Myometrial cell (primary cell): Measurements from ENCODE around the gene PIK3R3. TPM values are rescaled to one million over a fixed set of nuclear protein-coding genes. Genes with fewer than 3 reads are reported as not detected.

Experiments used
- total RNA-seq: library from RNA; depleted of rRNA; stranded (reverse); fragments of >200 nt; gene quantifications from 2 replicates; pipeline ENCODE4 v1.2.3, GENCODE V29; 2015

Gene PIK3R3
- total RNA-seq = 1.9 and 2.0 TPM in 2 replicates

DNA sequence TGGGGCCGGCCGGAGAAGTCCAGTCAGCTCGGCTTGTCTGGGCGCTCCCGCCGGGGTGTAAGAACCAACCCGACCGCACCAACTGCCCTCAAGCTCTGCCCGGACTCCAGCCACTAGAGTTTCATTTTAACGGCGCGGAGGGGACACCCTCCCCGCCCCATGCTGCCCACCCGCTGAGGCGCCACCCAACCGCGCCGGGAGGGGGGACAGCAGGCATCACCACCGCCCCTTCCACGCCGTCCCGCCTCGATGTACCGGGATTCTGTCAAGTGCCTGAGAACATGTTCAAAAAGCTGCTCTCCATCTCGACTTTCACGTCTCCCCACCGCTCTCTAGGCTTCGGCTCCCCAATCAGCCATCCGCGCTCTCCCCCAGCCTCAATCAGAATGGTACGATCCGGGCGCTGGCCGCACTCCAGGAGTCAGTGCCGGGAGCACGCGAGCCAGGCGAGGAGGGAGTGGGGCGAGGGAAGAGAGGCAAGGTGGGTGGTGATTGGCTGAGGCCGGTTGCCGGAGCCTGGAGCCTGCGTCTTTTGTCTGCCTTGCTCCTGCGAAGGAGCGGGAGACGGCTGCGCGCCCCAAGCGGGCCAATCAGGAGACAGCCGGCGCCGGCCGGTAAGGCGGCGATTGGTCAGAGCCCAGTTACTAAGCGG lies at the start of gene PIK3R3:
PIK3R3 (minus strand) TSS at position 101 of the 652 bp plus-strand sequence. CDS start 677 bp downstream, outside the sequence.

DNA sequence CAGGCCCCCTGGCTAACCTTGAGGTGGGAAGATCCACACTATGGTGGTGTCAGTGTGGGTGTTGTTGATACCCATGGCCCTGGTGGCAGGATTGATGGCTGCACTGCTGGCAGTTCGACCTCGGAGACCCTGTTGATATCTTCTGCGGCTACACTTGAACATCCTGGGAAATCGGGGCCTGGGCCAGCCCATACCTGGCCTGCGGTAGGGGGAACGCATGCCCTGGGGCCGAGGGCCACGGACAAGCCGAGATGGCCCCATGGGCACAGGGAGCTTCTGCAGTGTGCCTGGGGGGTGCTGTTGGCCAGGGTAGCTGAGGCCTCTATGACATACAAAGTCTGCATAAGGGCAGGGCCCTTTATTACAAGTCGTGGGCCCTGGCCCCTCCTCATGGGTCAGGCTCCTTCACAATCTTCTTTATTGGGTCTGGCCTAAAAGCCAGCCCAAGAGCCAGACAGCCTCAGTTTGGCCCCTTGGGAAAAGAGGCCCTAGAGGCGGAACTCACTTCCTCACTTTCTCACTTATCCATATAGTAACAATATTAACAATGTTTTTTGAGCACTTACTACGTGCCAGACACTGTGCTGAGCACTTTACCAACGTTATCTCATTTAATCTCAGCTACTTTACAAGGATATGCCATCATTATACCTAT lies 43.9 kb upstream of the PIK3R3 start, which contains the start of gene P3R3URF:
P3R3URF (minus strand) TSS at position 278 of the 655 bp plus-strand sequence; CDS start at position 261, 17 bp downstream.

DNA sequence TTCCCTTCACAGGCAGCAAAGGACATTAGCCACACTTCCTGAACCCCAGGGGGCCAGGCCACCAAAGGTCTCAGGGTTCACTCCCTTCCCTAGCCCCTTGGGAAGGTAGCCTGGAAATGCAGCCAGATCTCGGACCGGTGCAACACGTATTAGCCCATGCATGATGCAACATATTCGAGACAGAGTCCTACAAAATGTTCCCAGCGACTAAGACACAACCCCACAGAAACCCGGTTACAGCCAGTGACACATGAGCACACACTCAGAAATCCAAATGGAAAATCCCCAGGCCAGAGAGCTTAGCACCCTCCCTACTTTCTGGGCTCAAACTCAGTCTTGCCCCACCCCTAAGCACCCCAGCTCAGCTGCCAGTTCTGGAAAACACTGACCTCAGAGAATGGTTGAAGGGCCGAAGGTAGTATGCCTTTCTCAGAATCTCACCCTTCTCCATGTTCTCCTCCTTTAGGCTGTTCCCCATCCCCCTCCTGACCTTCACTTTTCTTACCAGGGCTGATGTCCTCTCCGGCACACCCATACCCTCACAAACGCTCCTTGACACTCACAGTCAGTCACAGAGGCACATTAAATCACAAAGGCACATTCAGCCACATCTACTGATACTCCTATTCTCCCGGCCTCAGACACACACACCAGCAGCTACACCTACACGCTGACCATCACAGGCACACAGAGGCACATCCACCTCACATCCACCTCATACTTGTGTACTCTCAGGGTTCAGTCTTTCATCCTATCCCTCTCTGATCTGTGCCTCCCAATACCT lies 42.2 kb upstream of the PIK3R3 start, which contains the start of gene TSPAN1:
TSPAN1 (plus strand) TSS at position 640 of the 784 bp plus-strand sequence. CDS start 6,021 bp downstream, outside the sequence.

Other genes starting within 250 kb of the PIK3R3 start
- gene TSPAN1, start 42.5 kb upstream of the PIK3R3 start, total RNA-seq = 0.29 TPM in 1 of 2 replicates, not detected in the other
- not detected in 2 replicates for gene P3R3URF, start 43.9 kb upstream of the PIK3R3 start, total RNA-seq
- gene POMGNT1, start 65.8 kb upstream of the PIK3R3 start, total RNA-seq = 78.1 and 92.2 TPM in 2 replicates
- 3.0 and 6.6 TPM in 2 replicates for gene LURAP1, start 70.7 kb upstream of the PIK3R3 start, total RNA-seq
- gene RAD54L, start 115.1 kb upstream of the PIK3R3 start, total RNA-seq = 5.8 and 6.1 TPM in 2 replicates
- gene LRRC41, start 171.0 kb upstream of the PIK3R3 start, total RNA-seq = 119 and 146 TPM in 2 replicates
- 479 and 585 TPM in 2 replicates for gene UQCRH, start 171.1 kb upstream of the PIK3R3 start, total RNA-seq
- gene NSUN4, start 208.2 kb upstream of the PIK3R3 start, total RNA-seq = 7.5 and 9.9 TPM in 2 replicates